ENCODE results near the gene NPHS1.

NPHS1 gene

DNA sequence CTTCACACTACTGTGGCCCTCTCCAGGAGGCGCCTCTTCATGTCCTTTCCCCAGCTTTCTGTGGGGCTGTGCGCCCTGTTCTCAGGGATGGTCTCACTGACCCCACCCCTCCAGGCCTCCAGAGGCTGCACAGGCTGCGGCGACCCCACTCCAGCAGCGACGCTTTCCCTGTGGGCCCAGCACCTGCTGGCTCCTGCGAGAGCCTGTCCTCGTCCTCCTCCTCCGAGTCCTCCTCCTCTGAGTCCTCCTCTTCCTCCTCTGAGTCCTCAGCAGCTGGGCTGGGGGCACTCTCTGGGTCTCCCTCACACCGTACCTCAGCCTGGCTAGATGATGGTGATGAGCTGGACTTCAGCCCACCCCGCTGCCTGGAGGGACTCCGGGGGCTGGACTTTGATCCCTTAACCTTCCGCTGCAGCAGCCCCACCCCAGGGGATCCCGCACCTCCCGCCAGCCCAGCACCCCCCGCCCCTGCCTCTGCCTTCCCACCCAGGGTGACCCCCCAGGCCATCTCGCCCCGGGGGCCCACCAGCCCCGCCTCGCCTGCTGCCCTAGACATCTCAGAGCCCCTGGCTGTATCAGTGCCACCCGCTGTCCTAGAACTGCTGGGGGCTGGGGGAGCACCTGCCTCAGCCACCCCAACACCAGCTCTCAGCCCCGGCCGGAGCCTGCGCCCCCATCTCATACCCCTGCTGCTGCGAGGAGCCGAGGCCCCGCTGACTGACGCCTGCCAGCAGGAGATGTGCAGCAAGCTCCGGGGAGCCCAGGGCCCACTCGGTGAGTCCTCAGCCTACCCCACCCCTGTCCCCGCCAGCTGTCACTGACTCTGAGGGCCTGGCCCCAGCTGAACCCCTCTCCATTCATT is 65.8 kb downstream of the NPHS1 start:
- DNase-seq = no peak

DNA sequence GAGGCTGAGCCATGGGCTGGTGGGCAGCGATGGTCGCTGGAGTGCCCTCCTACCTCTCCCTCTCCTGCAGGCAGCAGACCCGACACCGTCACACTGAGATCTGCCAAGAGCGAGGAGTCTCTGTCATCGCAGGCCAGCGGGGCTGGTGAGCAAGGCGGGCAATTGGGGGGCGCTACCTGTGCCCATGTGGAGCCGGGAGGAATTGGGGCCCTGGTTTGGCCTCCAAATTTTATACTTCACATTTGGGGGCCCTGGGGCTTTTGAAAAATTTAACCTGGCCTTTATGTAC is 67.0 kb downstream of the NPHS1 start:
- DNase-seq = no peak

DNA sequence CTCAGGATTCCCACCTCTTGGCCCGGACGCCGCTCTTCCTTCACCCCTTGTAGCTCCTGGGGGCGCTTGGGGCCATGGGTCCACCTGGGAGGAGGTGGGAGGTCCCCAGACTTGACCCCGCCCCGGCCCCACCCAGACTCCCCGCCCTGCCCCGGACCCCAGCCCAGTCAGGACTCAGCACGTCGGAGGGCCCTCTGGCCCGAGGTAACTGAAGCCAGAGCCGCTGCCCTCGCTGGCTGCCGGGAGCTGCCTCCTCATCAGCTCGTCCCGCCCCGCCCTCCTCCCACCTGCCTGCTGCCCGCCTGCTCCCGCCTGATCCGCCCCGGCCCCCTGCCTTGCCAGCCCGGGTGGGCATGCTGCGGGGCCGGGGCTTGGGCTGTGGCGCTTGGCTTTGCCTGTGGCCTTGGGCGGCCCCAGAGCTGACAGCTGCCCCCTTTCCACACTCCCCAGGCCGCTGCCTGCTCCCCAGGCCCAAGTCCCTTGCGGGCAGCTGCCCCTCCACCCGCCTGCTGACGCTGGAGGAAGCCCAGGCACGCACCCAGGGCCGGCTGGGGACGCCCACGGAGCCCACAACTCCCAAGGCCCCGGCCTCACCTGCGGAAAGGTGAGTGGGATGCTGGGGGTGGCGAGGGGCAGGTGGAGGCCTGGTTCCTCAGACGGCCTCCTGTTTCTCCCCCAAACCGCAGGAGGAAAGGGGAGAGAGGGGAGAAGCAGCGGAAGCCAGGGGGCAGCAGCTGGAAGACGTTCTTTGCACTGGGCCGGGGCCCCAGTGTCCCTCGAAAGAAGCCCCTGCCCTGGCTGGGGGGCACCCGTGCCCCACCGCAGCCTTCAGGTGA is 67.6 kb downstream of the NPHS1 start:
- no peak for DNase-seq

DNA sequence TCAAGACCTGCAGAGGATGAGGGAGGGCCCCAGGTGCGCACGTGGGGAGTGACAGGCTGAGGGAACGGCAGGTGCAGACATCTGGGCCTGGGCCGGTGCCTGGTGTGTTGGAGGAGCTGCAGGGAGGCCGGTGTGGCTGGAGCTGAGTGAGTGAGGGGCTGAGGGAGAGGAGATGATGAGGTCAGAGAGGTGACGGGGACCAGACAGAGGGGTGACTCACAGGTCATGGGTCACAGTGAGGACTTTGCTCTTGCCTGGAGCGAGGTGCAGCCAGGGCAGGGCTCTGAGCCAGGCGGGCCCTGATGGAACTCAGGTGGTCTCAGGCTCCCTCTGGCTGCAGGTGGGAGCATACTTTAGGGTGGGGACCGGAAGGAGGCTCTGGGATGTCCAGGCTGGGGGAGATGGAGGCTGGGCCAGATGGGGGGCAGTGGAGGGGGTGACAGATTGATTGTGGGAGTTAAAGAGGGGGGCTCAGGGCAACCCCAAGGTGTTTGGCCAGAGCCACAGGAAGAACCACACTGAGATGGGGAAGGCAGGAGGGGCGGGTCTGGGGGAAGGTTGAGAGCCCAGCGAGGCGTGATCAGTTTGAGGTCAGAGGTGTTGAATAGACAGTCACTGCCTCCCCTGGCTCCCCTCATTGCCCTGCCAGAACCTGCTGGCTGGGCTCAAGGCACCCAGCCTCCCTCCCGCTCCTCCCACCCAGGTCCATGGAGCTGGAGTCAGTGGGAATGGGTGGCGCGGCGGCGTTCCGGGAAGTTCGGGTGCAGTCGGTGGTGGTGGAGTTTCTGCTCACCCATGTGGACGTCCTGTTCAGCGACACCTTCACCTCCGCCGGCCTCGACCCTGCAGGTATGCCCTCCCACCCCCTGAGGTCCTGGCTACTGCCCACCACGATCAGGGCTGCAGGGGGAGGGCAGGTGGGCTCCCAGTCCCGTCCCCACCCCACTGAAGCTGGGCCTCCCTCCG is 68.6 kb downstream of the NPHS1 start:
- no peak for DNase-seq

DNA sequence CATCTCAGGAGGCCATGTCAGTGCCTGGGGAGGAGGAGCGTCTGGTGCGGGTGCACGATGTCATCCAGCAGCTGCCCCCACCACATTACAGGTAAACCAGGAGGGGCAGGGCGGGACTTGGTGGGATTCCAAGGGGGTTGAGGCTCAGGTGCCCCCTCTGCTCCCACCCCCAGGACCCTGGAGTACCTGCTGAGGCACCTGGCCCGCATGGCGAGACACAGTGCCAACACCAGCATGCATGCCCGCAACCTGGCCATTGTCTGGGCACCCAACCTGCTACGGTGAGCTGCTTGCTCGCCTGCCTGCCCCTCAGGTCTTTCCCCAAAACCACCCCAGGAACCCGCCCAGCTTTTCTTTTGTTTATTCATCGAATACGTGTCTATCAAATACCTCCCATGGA is 69.7 kb downstream of the NPHS1 start:
- DNase-seq = no peak

DNA sequence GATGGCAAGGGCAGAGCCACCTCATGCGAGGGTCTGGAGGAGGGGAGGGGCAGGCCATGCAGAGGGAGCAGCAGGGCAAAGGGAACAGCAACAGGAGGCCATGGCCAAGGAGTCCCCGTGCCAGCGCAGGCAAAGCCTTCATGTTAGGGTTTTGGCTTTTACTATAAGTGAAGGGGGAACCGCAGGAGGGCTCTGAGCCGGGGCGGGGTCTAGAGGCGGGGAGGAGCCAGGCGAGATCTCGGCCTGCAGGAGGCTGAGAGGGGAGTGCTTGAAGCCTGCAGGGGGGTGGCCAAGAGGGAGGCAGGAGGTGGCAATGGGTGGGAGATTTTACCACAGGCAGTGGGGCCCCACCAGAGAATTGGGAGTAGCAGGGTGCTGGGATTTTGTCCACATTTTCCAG is 70.7 kb downstream of the NPHS1 start:
- DNase-seq = no peak

DNA sequence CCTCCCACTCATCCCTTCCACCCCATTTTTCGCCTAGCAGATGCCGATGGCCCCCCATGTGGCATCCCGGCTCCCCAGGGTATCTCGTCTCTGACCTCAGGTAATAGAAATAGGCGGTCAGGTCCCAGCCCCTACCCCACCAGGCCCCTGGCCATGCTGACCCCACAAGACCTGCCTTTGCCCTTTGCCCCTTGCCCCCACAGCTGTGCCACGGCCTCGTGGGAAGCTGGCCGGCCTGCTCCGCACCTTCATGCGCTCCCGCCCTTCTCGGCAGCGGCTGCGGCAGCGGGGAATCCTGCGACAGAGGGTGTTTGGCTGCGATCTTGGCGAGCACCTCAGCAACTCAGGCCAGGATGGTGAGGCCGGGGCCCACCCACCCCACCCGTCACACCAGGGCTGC is 71.6 kb downstream of the NPHS1 start:
- DNase-seq = no peak

DNA sequence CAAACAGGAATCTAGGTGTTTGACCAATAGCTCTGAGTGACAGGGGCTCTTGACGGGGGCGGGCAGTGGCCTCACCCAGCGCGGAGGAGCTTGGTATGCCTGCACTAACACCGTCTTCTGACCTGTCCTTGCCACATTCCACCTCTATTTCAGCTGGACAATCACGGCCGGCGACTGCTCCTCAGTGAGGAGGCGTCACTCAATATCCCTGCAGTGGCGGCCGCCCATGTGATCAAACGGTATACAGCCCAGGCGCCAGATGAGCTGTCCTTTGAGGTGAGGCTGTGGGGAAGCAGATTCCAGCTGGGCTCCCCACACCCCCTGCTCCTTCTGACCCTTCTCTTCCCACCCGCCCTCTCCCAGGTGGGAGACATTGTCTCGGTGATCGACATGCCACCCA is 72.2 kb downstream of the NPHS1 start:
- DNase-seq = no peak

DNA sequence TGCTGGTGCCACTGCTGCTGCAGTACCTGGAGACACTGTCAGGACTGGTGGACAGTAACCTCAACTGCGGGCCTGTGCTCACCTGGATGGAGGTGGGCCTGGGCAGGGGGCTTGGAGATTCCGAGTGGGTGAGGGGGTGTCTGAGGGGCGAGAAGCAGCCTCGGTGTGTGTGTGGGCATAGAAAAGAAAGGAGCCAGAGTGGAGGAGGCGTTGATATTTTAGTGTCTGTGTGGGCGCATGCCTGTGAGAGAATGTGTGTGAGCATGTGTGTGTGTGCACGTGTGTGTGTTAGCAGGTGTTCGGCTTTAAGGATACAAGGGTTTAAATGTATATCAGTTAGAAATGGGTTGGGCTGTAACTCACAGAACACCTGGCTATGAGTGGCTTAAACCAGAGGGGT is 73.3 kb downstream of the NPHS1 start:
- no peak for DNase-seq

DNA sequence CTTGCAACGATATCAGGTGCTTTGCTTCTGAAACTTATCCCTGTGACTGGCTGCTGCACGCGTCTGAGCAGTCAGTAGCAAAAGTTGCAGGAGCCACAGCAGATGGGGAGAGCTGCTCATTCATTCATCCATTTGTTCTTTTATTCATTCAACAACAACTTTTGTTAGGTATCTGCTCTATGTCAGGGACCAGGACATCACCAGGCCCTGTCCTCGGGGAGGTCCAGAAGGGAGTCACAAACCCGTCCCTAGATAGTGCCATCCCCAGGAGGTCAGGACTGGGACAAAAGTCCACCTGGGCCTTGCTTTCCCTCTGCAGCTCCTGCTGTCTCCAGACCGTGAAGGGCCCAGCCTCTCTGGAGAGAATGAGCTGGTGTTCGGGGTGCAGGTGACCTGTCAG is 74.3 kb downstream of the NPHS1 start:
- DNase-seq = no peak

DNA sequence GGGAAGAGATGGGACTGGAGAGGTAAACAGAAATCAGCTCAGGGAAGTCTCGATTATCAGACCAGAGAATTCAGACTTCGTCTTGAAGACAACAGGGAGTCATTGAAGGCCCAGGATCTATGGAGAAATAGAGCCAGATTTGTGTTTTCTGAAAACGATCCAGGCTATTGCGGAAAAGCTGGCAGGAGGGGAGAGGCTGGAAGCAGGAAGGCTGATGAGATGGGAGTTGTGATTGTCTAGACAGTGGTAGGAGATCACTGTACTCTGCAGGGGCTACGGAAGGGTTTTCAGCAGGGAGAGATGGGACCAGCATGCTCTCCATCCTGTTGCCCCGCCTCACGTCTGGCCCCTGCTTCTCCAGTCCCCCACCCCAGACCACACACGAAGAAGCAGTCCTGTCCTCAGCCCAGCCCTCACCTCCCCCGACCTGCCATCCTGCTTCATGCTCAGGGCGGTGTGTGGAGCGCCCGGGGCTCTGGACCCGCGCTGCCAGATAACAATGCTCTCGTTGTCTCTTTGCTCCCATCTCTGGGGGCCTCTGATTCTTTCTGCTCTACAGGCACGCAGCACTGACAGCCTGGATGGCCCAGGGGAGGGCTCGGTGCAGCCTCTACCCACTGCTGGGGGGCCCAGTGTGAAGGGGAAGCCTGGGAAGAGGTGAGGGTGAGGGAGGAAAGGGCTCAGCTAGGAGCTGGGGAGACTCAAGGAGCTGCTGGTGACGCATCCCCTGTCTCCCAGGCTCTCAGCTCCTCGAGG is 75.0 kb downstream of the NPHS1 start:
- no peak for DNase-seq

DNA sequence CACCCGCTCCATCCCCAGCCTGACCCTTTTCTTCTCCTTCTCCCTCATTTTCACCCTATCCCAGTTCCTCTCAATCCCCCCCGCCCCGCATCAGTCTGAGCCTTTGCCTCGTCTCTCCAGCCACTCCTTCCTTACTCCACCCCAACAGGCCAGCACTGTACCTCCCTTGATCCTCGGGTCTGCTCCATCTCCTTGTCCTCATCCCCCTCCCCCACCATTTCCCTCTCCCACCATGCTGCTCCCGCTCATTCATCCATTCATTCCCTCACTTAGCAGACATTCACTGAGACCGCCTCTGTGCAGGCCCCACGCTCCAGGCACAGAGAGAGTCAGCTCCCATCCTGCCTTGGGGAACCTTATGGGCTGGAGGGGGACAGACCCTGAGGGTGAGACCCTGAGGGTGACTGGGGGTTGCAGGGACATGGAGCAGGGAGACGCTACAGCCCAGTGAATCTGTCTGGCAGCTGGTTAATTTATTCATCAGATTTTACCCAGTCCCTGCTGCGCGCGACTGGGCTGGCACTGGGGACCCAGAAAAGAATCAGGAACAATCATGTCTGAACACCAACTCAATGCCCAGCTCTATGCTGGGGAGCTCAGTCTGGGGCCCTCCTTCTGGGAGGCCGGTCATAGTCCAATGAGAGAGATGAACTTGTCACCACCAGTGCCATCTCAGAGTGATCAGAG is 76.1 kb downstream of the NPHS1 start:
- no peak for DNase-seq
